Endothelial cell of umbilical vein (primary cell): ENCODE measurements around the gene NEK3. TPM values are rescaled to one million over a fixed set of nuclear protein-coding genes. Genes with fewer than 3 reads are reported as not detected.

Experiments used
- BruUV-seq: library from RNA; stranded (reverse); fragments of 400-500 nt; replicated peaks from 2 replicates; lab custom pipeline; 2021; lab: Mats Ljungman, UMichigan
- CTCF ChIA-PET: fragments of 300-600, 350-600 bp; sonication (Branson Sonifier 250); formaldehyde crosslinking; loops from one replicate; lab custom pipeline; 2021; ENCODE audit warnings: antibody characterized with exemption, inconsistent platforms; lab: Charles Lee
- POLR2A ChIA-PET: fragments of 300-600, 350-600 bp; sonication (Branson Sonifier 250); formaldehyde crosslinking; loops from one replicate; lab custom pipeline; 2021; ENCODE audit warnings: antibody characterized with exemption, inconsistent platforms; lab: Charles Lee
- DNase-seq: peaks from one replicate; pipeline ENCODE4 v3.0.0-alpha.2; 2011; ENCODE audit warnings: low read depth, low spot score
- FAIRE-seq: peaks from 2 replicates; lab custom pipeline; 2011; peaks lifted over from hg19 to GRCh38; lab: Jason Lieb, UNC
- H2AFZ ChIP-seq: 2 replicates; pipeline ENCODE4 v1.6.0; 2012; ENCODE audit warnings: low read depth, low read length, control low read depth, inconsistent platforms
- H3K27ac ChIP-seq: 2 replicates; pipeline ENCODE4 v1.5.1; 2011; ENCODE audit warnings: low read depth, mild to moderate bottlenecking, control low read depth, low read length, moderate library complexity; ENCODE audit not compliant: insufficient read depth
- H3K27me3 ChIP-seq, 2 experiments: 2 replicates each; pipeline versions ENCODE4 v1.6.0 to v1.6.1; 2011; ENCODE audit warnings: low read length in 2 of 2, mixed read lengths in 1 of 2; ENCODE audit not compliant: control insufficient read depth in 2 of 2, insufficient read depth in 2 of 2
- H3K36me3 ChIP-seq, 2 experiments: 2 replicates in 1 of 2; 3 replicates in 1 of 2; pipeline ENCODE4 v1.5.1; 2011; ENCODE audit warnings: low read length in 2 of 2, mild to moderate bottlenecking in 1 of 2, moderate library complexity in 1 of 2; ENCODE audit not compliant: control insufficient read depth in 2 of 2, insufficient read depth in 2 of 2; ENCODE audit errors: extremely low read depth in 1 of 2
- H3K4me1 ChIP-seq: 3 replicates; pipeline ENCODE4 v1.5.1; 2011; ENCODE audit warnings: mild to moderate bottlenecking, low read length; ENCODE audit not compliant: control insufficient read depth, insufficient read depth; ENCODE audit errors: extremely low read depth
- H3K4me2 ChIP-seq: 2 replicates; pipeline ENCODE4 v1.6.1; 2011; ENCODE audit warnings: low read length, control low read depth, mixed read lengths; ENCODE audit not compliant: insufficient read depth
- H3K4me3 ChIP-seq, 3 experiments: fragments of 200-600 bp in 1 of 3; sonication (generic), shearing (Covaris generic) in 1 of 3; replicated peaks in 1 of 3; 2 replicates each; pipeline ENCODE4 v1.5.1; 2011 to 2016; ENCODE audit warnings: control low read depth in 3 of 3, low read length in 3 of 3, mild to moderate bottlenecking in 2 of 3, inconsistent platforms in 1 of 3, low read depth in 1 of 3, moderate library complexity in 1 of 3; ENCODE audit not compliant: insufficient read depth in 1 of 3
- H3K79me2 ChIP-seq: 2 replicates; pipeline ENCODE4 v1.6.0; 2012; ENCODE audit warnings: low read length, inconsistent platforms; ENCODE audit not compliant: control insufficient read depth, insufficient read depth
- H3K9ac ChIP-seq: replicated peaks from 2 replicates; pipeline ENCODE3; 2011; ENCODE audit warnings: low read length, control low read depth; ENCODE audit not compliant: insufficient read depth; ENCODE audit errors: extremely low read depth
- H3K9me1 ChIP-seq: replicated peaks from 3 replicates; pipeline ENCODE4 v1.6.0; 2011; ENCODE audit warnings: mild to moderate bottlenecking, low read length; ENCODE audit not compliant: control insufficient read depth, insufficient read depth; ENCODE audit errors: extremely low read depth
- H3K9me3 ChIP-seq: replicated peaks from 2 replicates; pipeline ENCODE4 v1.5.1; 2012; ENCODE audit warnings: low read length, inconsistent platforms; ENCODE audit not compliant: control insufficient read depth, insufficient read depth
- H4K20me1 ChIP-seq: replicated peaks from 2 replicates; pipeline ENCODE3; 2011; ENCODE audit warnings: mild to moderate bottlenecking, low read length; ENCODE audit not compliant: control insufficient read depth, insufficient read depth; ENCODE audit errors: extremely low read depth
- CTCF ChIP-seq, 2 donors: IDR thresholded peaks; 1 replicate in 1 of 2; 2 replicates in 1 of 2; pipeline ENCODE4 v1.5.1; 2011; ENCODE audit warnings: low read length in 2 of 2, mild to moderate bottlenecking in 2 of 2, moderate library complexity in 2 of 2, control low read depth in 1 of 2, inconsistent platforms in 1 of 2, low read depth in 1 of 2; ENCODE audit not compliant: insufficient read depth in 1 of 2; ENCODE audit errors: extremely low read depth in 1 of 2
- EZH2 ChIP-seq: IDR thresholded peaks from 2 replicates; pipeline ENCODE4 v1.6.1; 2012; ENCODE audit warnings: borderline replicate concordance, low read depth, mild to moderate bottlenecking, moderate library complexity, low read length, inconsistent platforms; ENCODE audit not compliant: severe bottlenecking
- FOS ChIP-seq: IDR thresholded peaks from 2 replicates; pipeline ENCODE4 v1.6.1; 2011; ENCODE audit warnings: mild to moderate bottlenecking, low read length, moderate library complexity, borderline replicate concordance; ENCODE audit not compliant: insufficient read depth
- GATA2 ChIP-seq: IDR thresholded peaks from 2 replicates; pipeline ENCODE4 v1.7.0; 2011; ENCODE audit warnings: low read depth, mild to moderate bottlenecking, moderate library complexity, mixed read lengths, low read length; ENCODE audit not compliant: insufficient read length, insufficient read depth
- JUN ChIP-seq: IDR thresholded peaks from 2 replicates; pipeline ENCODE4 v1.6.1; 2011; ENCODE audit warnings: borderline replicate concordance, low read depth; ENCODE audit not compliant: insufficient read length, insufficient read depth
- MAX ChIP-seq: IDR thresholded peaks from 2 replicates; pipeline ENCODE4 v1.6.1; 2011; ENCODE audit not compliant: insufficient read depth, insufficient read length
- MYC ChIP-seq: IDR thresholded peaks from one replicate; pipeline ENCODE4 v1.6.1; 2011; ENCODE audit warnings: mild to moderate bottlenecking, low read depth, low read length
- POLR2A ChIP-seq: IDR thresholded peaks from 2 replicates; pipeline ENCODE4 v1.6.1; 2012; ENCODE audit warnings: low read depth, mild to moderate bottlenecking, control low read depth, low read length
- POLR2AphosphoS5 ChIP-seq: IDR thresholded peaks from 2 replicates; pipeline ENCODE4 v1.6.1; 2012; ENCODE audit warnings: low read depth, mild to moderate bottlenecking, control low read depth, low read length, moderate library complexity; ENCODE audit not compliant: insufficient read depth
- dilution Hi-C: fragments of 300-500 bp; cut with MboI; formaldehyde crosslinking; loops from one replicate; pipeline ENCODE4 v1.15.0; 2019; ENCODE audit warnings: low sequenced_read_pairs; ENCODE audit not compliant: extremely low pct_ligation_motif_present
- intact Hi-C: fragments of 100-400 bp; cut with micrococcal nuclease; formaldehyde crosslinking; loops from one replicate; pipeline ENCODE4 v1.10.0; 2022
- polyA plus RNA-seq, 4 experiments: library from polyadenylated mRNA; depleted of rRNA in 3 of 4; stranded (reverse) in 3 of 4; unstranded in 1 of 4; fragments of >200 nt; gene quantifications; 2 replicates each; pipeline versions ENCODE4 v1.2.1 to v1.2.3, GENCODE V29; 2011 to 2012; ENCODE audit warnings: missing spikeins in 1 of 4
- total RNA-seq: library from RNA; stranded (reverse); gene quantifications from 2 replicates; pipeline ENCODE4 v1.2.3, GENCODE V29; 2021

NEK3 gene
- total and polyA plus RNA-seq, 2 donors (not counting 3 experiments of a cell fraction or from before 2014, with no cell fraction given): 10.3 to 13.8 TPM

GRCh38 chr13:52127378-52127777 lies 32.0 kb downstream of the NEK3 start:
- Histone ChIP-seq H3K9ac (no peak overlapping the region), H3K9me3 (no peaks in the 10 kb centered on the region), H3K79me2 (no peaks in the 10 kb centered on the region), H2AFZ (no peak overlapping the region), H3K4me1 (peaks cover 8% of the 10 kb centered on the region), H4K20me1 (no peaks in the 10 kb centered on the region), H3K27me3 (peaks cover 0 to 3% of the 10 kb centered on the region in 2 experiments), H3K27ac (no peak overlapping the region), H3K4me2 (peak overlapping the region; percentile 99), H3K4me3 (no peak overlapping the region), H3K36me3 (no peaks in the 10 kb centered on the region), H3K9me1 (no peaks in the 10 kb centered on the region)
- no TSS peak for BruUV-seq
- no peak for FAIRE-seq
- dilution Hi-C loops: no loop called here
- intact Hi-C loops: loop anchor here (1.0 to 10.0 kb wide), 8 partner anchors 110 to 843 kb away; partner anchors contain the start of genes INTS6 and WDFY2
- ChIA-PET POLR2A (no interaction called here), CTCF (interaction anchor here (0.7 to 4.9 kb wide), 47 partner anchors 8 to 1002 kb away, joined by 3 to 115 read pairs (median 5); partner anchors contain the start of genes INTS6, TMEM272 and VPS36)
- no peak for TF ChIP-seq POLR2AphosphoS5
- no peak for TF ChIP-seq CTCF (IDR thresholded peaks at IDR 0.05; ENCODE audit: extremely low read depth in 1 of 2, insufficient read depth in 1 of 2, low read depth in 1 of 2, low read length in 2 of 2)
- no peak for TF ChIP-seq POLR2A
- TF ChIP-seq FOS: no peak
- TF ChIP-seq JUN: no peak
- no peak for TF ChIP-seq MAX
- no peak for TF ChIP-seq GATA2
- no peak for TF ChIP-seq MYC
- no peak for TF ChIP-seq EZH2
- no peak for DNase-seq
